OCI-LY7 (cell line): ENCODE data around the gene RPLP2. TPM values are rescaled to one million over a fixed set of nuclear protein-coding genes. Genes with fewer than 3 reads are reported as not detected.

Source experiments
- BruUV-seq: library from RNA; stranded (reverse); fragments of 400-500 nt; replicated peaks from 2 replicates; lab custom pipeline; 2021; lab: Mats Ljungman, UMichigan
- CTCF ChIA-PET: fragments of 300-600 bp; sonication (Branson Sonifier 250); formaldehyde crosslinking; loops from one replicate; lab custom pipeline; 2022; ENCODE audit warnings: antibody characterized with exemption; ENCODE audit not compliant: unreplicated experiment; lab: Charles Lee
- POLR2A ChIA-PET: fragments of 300-600 bp; sonication (Branson Sonifier 250); formaldehyde crosslinking; loops from one replicate; lab custom pipeline; 2022; ENCODE audit warnings: antibody characterized with exemption; lab: Charles Lee
- DNase-seq: peaks from one replicate; pipeline ENCODE4 v3.0.0-alpha.2; 2015; ENCODE audit warnings: low spot score
- H2AFZ ChIP-seq: fragments of 200-600 bp; sonication (generic), shearing (Covaris generic); 2 replicates; pipeline ENCODE4 v1.6.1; 2014; ENCODE audit warnings: mild to moderate bottlenecking, antibody characterized with exemption, low read length, moderate library complexity
- H3K27ac ChIP-seq: fragments of 200-600 bp; sonication (generic); 2 replicates; pipeline ENCODE4 v1.5.1; 2014; ENCODE audit warnings: mixed run types, low read depth, mild to moderate bottlenecking, moderate library complexity, low read length, inconsistent platforms; ENCODE audit not compliant: poor library complexity, severe bottlenecking
- H3K36me3 ChIP-seq: fragments of 200-600 bp; sonication (generic); 2 replicates; pipeline ENCODE4 v1.6.1; 2014; ENCODE audit warnings: mild to moderate bottlenecking, antibody characterized with exemption, low read length, moderate library complexity, mixed read lengths; ENCODE audit not compliant: insufficient read depth
- H3K4me1 ChIP-seq: fragments of 200-600 bp; sonication (generic); 2 replicates; pipeline ENCODE4 v1.5.1; 2014; ENCODE audit warnings: mild to moderate bottlenecking, low read length; ENCODE audit not compliant: insufficient read depth, poor library complexity, severe bottlenecking
- H3K4me2 ChIP-seq: fragments of 200-600 bp; sonication (generic); 2 replicates; pipeline ENCODE4 v1.6.1; 2014; ENCODE audit warnings: mild to moderate bottlenecking, low read length
- H3K4me3 ChIP-seq: fragments of 200-600 bp; sonication (generic); 2 replicates; pipeline ENCODE4 v1.5.1; 2014; ENCODE audit warnings: mild to moderate bottlenecking, low read depth, low read length; ENCODE audit not compliant: poor library complexity, severe bottlenecking
- H3K79me2 ChIP-seq: fragments of 200-600 bp; sonication (generic); 2 replicates; pipeline ENCODE4 v1.6.1; 2016; ENCODE audit warnings: low read depth, mild to moderate bottlenecking, low read length, moderate library complexity, mixed read lengths; ENCODE audit not compliant: insufficient read depth
- H3K9me2 ChIP-seq: fragments of 200-600 bp; sonication (generic); 2 replicates; pipeline ENCODE4 v1.6.1; 2016; ENCODE audit warnings: mild to moderate bottlenecking, low read length, mixed read lengths; ENCODE audit not compliant: insufficient read depth
- H3K9me3 ChIP-seq: fragments of 200-600 bp; sonication (generic); 2 replicates; pipeline ENCODE4 v1.6.1; 2014; ENCODE audit warnings: mild to moderate bottlenecking, mixed run types, low read length, mixed read lengths
- H4K20me1 ChIP-seq: fragments of 200-600 bp; sonication (generic); 2 replicates; pipeline ENCODE4 v1.6.1; 2014; ENCODE audit warnings: mild to moderate bottlenecking, antibody characterized with exemption, low read length, moderate library complexity, mixed read lengths; ENCODE audit not compliant: insufficient read depth
- CTCF ChIP-seq: fragments of 200-600 bp; sonication (generic); conservative IDR thresholded peaks from 2 replicates; pipeline ENCODE4 v1.5.1; 2014; ENCODE audit warnings: mild to moderate bottlenecking, antibody characterized with exemption, low read length, moderate library complexity, mixed read lengths
- EZH2phosphoT487 ChIP-seq: fragments of 200-600 bp; sonication (generic); IDR thresholded peaks from 2 replicates; pipeline ENCODE4 v1.6.1; 2018; ENCODE audit warnings: low read depth, borderline replicate concordance, mild to moderate bottlenecking, mixed run types, antibody characterized with exemption, low read length, moderate library complexity, mixed read lengths
- intact Hi-C: fragments of 100-400 bp; cut with micrococcal nuclease; formaldehyde crosslinking; loops from one replicate; pipeline ENCODE4 v1.10.0; 2022; ENCODE audit not compliant: unreplicated experiment
- total RNA-seq, 2 experiments: library from RNA; depleted of rRNA in 1 of 2; stranded (reverse); fragments of >200 nt in 1 of 2; shearing (Covaris generic) in 1 of 2; gene quantifications; 2 replicates each; pipeline ENCODE4 v1.2.3, GENCODE V29; 2014 to 2022

The RPLP2 gene
- total RNA-seq, 2 experiments from 2014 or later: 1,564 to 3,147 TPM

GRCh38 chr11:853682-854448 lies 44.1 kb downstream of the RPLP2 start:
- ChIA-PET CTCF (interaction anchor here (0.5 kb wide), 1 partner anchor 43 kb away, joined by 3 read pairs; no protein-coding TSS in a partner anchor), POLR2A (no interaction called here)
- intact Hi-C loops: no loop called here
- Histone ChIP-seq H3K79me2 (no peaks in the 10 kb centered on the region), H3K4me2 (no peak overlapping the region), H3K4me1 (peaks cover 11% of the 10 kb centered on the region), H4K20me1 (no peaks in the 10 kb centered on the region), H3K9me2 (no peaks in the 10 kb centered on the region), H2AFZ (no peak overlapping the region), H3K9me3 (no peaks in the 10 kb centered on the region), H3K36me3 (no peaks in the 10 kb centered on the region), H3K27ac (no peak overlapping the region), H3K4me3 (no peak overlapping the region)
- no peak for DNase-seq
- TF ChIP-seq EZH2phosphoT487 (no peak), CTCF (0 out of 2 replicates have a peak, but pooled peaks have one; percentile 25)
- BruUV-seq: no TSS peak

DNA sequence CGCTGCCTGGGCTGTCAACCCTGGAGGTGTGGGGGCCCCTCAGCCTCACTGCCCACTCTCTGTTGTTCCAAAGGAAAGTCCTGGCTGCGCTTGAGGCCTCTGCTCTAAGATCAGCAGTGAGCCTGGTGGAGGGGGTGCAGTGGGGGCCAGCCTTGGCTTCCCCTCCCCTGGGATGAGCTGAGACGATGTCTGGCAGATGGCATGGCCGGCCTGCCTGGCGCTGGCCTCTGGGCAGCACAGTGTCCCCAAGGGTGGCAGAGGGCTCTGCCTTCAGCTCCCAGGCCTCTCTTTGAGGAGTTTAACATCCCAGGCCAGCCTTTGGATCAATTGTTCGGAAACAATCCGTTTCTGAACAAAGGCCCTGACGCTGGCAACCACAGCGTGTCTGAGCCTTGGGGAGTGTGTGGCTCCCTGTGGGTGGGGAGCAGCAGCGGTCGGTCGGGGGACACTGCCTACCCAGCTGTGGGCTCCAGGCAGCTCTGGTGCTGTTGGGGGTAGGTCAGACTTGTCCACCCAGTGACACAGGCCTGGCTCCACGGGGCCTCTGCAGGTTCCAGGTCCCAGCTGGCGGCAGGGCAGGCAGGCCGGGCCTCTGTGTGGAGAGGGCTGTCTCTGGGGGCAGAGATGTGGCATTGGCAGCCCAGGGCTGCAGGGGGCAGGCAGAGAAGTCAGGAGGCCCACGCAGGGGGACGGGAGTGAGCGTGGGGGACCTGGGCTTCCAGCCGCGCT lies 45.0 kb downstream of the RPLP2 start:
- Histone ChIP-seq H3K9me3 (no peaks in the 10 kb centered on the region), H3K4me1 (peaks cover 5% of the 10 kb centered on the region), H3K9me2 (no peaks in the 10 kb centered on the region), H2AFZ (no peak overlapping the region), H3K79me2 (no peaks in the 10 kb centered on the region), H3K36me3 (no peaks in the 10 kb centered on the region), H4K20me1 (no peaks in the 10 kb centered on the region), H3K27ac (no peak overlapping the region), H3K4me3 (no peak overlapping the region), H3K4me2 (no peak overlapping the region)
- no peak for DNase-seq
- ChIA-PET CTCF (no interaction called here), POLR2A (no interaction called here)
- intact Hi-C loops: no loop called here
- TF ChIP-seq CTCF (no peak), EZH2phosphoT487 (no peak)
- BruUV-seq: no TSS peak

DNA sequence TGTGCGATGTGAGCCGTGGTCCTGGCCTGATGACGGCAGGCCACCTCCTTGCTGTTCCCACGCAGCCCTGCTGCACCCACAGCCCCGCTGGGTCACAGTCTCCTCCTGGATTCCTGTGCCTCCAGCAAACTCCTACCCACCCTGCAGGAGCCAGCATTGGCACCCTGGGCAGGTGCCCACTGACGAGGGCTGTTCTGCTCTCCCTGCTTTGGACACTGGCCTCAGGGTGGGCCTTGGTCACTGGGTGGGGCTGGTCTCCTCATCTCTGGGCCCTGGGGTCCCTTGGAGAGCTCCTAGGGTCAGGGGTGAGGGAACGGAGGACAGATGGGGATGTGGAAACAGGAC lies 45.5 kb downstream of the RPLP2 start:
- Histone ChIP-seq H3K4me1 (peaks cover 5% of the 10 kb centered on the region), H3K36me3 (no peaks in the 10 kb centered on the region), H2AFZ (no peak overlapping the region), H3K9me3 (no peaks in the 10 kb centered on the region), H3K4me3 (no peak overlapping the region), H3K79me2 (no peaks in the 10 kb centered on the region), H3K4me2 (no peak overlapping the region), H3K9me2 (no peaks in the 10 kb centered on the region), H3K27ac (no peak overlapping the region), H4K20me1 (no peaks in the 10 kb centered on the region)
- DNase-seq: no peak
- TF ChIP-seq EZH2phosphoT487: no peak
- TF ChIP-seq CTCF: no peak
- intact Hi-C loops: no loop called here
- ChIA-PET POLR2A (no interaction called here), CTCF (no interaction called here)
- BruUV-seq: no TSS peak
